Heart right ventricle (tissue), 16 donors: ENCODE results near the gene TMEM200B. TPM values are rescaled to one million over a fixed set of nuclear protein-coding genes. Genes with fewer than 3 reads are reported as not detected.
A peak's percentile ranks its signal among the peaks of the same experiment; 100 is the strongest.

Experiments
- ATAC-seq, 8 donors: fragments of 200-7000 bp; cut with Tn5 transposase; one replicate each; pipeline ENCODE4 v1.9.1; 2020; ENCODE audit warnings: mild to moderate bottlenecking in 8 of 8, moderate library complexity in 8 of 8, moderate number of reproducible peaks in 1 of 8
- DNase-seq, 2 donors: peaks; one replicate each; pipeline ENCODE4 v3.0.0-alpha.2; 2020
- H3K27ac ChIP-seq, 10 donors: fragments of 200-600 bp; sonication (generic) in 2 of 10; one replicate each; pipeline versions ENCODE4 v1.5.0 to v1.8.0; 2020 to 2022; ENCODE audit warnings: mild to moderate bottlenecking in 3 of 10
- H3K27me3 ChIP-seq, 7 donors: fragments of 200-600 bp; one replicate each; pipeline ENCODE4 v1.8.0; 2021 to 2022; ENCODE audit warnings: mild to moderate bottlenecking in 2 of 7
- H3K36me3 ChIP-seq, 9 donors: fragments of 200-600 bp; sonication (generic) in 1 of 9; one replicate each; pipeline versions ENCODE4 v1.5.0 to v1.8.0; 2020 to 2022; ENCODE audit warnings: mild to moderate bottlenecking in 2 of 9
- H3K4me1 ChIP-seq, 9 donors: fragments of 200-600 bp; sonication (generic) in 1 of 9; one replicate each; pipeline versions ENCODE4 v1.5.0 to v1.8.0; 2020 to 2022; ENCODE audit warnings: mild to moderate bottlenecking in 4 of 9
- H3K4me3 ChIP-seq, 10 donors: fragments of 200-600 bp; sonication (generic) in 2 of 10; one replicate each; pipeline versions ENCODE4 v1.5.0 to v1.8.0; 2020 to 2022; ENCODE audit warnings: mild to moderate bottlenecking in 7 of 10, moderate library complexity in 2 of 10
- H3K9me3 ChIP-seq, 11 donors: fragments of 200-600 bp in 10 of 11; sonication (generic) in 2 of 11; one replicate each; pipeline versions ENCODE4 v1.5.0 to v1.8.0; 2013 to 2022; ENCODE audit warnings: mild to moderate bottlenecking in 2 of 11, control low read depth in 1 of 11, moderate library complexity in 1 of 11
- WGBS, 2 donors: extraction: QIAGEN DNeasy Blood & Tissue Kit; methylation state at CpG; one replicate each; pipeline ENCODE4 v1.1.7; 2013; ENCODE audit warnings: inconsistent platforms in 1 of 2; 5-methylcytosine and 5-hydroxymethylcytosine counted together
- intact Hi-C, 10 donors: fragments of 100-400 bp; cut with DNase I; formaldehyde crosslinking; loops; one replicate each; pipeline versions ENCODE4 v1.11.1 to v1.14.2; 2022
- polyA plus RNA-seq, 2 donors: library from polyadenylated mRNA; stranded (reverse); fragments of 200-250 nt; gene quantifications; one replicate each; pipeline ENCODE4 v1.2.3, GENCODE V29; 2013
- total RNA-seq, 10 donors: library from RNA; stranded (reverse); fragmentation: NEBNext Ultra II Directional in 3 of 10; extraction: Animal tissue kit (Norgen Biotek cat#: 25700) in 3 of 10; gene quantifications; one replicate each; pipeline versions ENCODE4 v1.2.1 to v1.2.4, GENCODE V29; 2021 to 2023
- TF ChIP-seq, protein P1 (sequence below), 9 donors: fragments of 200-600 bp; sonication (generic) in 2 of 9; IDR thresholded peaks; one replicate each; pipeline versions ENCODE4 v1.5.0 to v1.8.0; 2021 to 2022; ENCODE audit warnings: antibody characterized with exemption in 9 of 9, mild to moderate bottlenecking in 5 of 9, moderate library complexity in 1 of 9
- donor health status: Arrhythmogenic right ventricular cardiomyopathy.
- donor health status: ischemic (EF 13 %, LVEDD 7.1; RV severe dilation, severe dysfunction).
- donor health status: healthy with polysubstance abuse.
- donor health status: DM: no; HTN: yes; CAD: no.
- donor health status: DM: no; HTN: no; CAD: no.
- donor health status: ischemic (EF 25% LVEDD 6.9; RV normal size, moderate dysfunction).
- donor health status: ischemic (EF 25% LVEDD 5.7; RV mildly dilated, moderate dysfunction).
- donor health status: healthy.
- donor health status: DM: yes; HTN: yes; CAD: no.
- donor health status: Ischemic cardiomyopathy.
- donor health status: ischemic (EF 35%, LVEDD 5.7; RV mildly dilated, moderate dysfunction).
- donor health status: nonischemic (EF 11% LVEDD 7.7; RV severe dilation, severe dysfunction).
- donor health status: DM: yes; HTN: yes; CAD: no.
- donor health status: PGD.
- donor health status: ischemic (EF 29% LVEDD 5.4; RV normal size, mild dysfunction).
- donor health status: nonischemic (EF 23%, LVEDD 6.1; RV moderate dilation, normal function).

Gene TMEM200B
- total and polyA plus RNA-seq, 12 donors: 0.79 to 3.3 (median 1.6) TPM

DNA sequence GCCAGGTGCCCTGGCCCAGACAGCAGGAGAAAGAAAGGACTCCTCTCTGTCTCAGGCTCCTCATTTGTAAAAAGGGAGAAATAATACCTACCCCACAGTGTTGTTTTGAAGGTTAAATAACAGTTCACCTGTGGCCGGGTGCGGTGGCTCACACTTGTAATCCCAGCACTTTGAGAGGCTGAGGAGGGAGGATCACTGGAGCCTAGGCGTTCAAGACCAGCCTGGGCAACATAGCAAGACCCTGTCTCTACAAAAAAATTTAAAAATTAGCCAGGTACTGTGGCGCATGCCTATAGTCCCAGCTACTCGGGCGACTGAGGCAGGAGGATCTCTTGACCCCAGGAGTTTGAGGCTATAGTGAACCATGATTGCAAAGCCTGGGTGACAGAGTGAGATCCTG is 2.5 kb upstream of the TMEM200B start:
- Histone ChIP-seq H3K27me3 (peaks cover 0 to 52% (median 18%) of the 10 kb centered on the region in 7 donors), H3K4me1 (peaks cover 6 to 33% (median 28%) of the 10 kb centered on the region in 9 donors), H3K9me3 (no peaks in the 10 kb centered on the region), H3K4me3 (no peak overlapping the region), H3K36me3 (no peaks in the 10 kb centered on the region), H3K27ac (no peak overlapping the region)
- TF ChIP-seq, protein P1, sequence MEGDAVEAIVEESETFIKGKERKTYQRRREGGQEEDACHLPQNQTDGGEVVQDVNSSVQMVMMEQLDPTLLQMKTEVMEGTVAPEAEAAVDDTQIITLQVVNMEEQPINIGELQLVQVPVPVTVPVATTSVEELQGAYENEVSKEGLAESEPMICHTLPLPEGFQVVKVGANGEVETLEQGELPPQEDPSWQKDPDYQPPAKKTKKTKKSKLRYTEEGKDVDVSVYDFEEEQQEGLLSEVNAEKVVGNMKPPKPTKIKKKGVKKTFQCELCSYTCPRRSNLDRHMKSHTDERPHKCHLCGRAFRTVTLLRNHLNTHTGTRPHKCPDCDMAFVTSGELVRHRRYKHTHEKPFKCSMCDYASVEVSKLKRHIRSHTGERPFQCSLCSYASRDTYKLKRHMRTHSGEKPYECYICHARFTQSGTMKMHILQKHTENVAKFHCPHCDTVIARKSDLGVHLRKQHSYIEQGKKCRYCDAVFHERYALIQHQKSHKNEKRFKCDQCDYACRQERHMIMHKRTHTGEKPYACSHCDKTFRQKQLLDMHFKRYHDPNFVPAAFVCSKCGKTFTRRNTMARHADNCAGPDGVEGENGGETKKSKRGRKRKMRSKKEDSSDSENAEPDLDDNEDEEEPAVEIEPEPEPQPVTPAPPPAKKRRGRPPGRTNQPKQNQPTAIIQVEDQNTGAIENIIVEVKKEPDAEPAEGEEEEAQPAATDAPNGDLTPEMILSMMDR (IDR thresholded peaks at IDR 0.05): no peak
- ATAC-seq: no peak
- 97 to 99% methylated on average over 6 of the region's 6 CpGs for WGBS, 2 donors
- intact Hi-C loops: loop anchor here in 1 of 10 donors (10.0 kb wide), 1 partner anchor 49 kb away; no protein-coding TSS in a partner anchor
- no peak for DNase-seq

DNA sequence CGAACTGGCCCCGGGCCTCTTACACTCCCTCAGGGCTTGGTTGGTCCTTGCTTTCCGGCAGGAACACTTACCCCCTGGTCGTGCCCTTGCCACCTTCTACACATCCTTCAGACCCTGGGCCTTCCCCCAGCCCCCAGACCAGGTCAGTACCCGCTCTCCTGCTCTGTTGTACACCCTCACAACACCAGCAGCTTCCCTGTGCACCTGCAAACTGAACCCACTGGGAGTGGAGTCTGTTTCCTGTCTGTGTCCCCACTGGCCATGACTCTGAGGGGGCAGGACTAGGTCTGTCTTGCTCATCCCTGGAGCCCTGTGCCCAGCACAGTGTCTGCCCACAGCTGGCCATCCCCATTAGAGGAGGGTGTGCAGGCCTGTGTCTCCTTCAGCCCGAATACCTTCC is 2.1 kb upstream of the TMEM200B start:
- no peaks in the 10 kb centered on the region for H3K36me3 ChIP-seq
- H3K27me3 ChIP-seq: peaks cover 0 to 56% (median 18%) of the 10 kb centered on the region in 7 donors
- WGBS, 2 donors: 86 to 91% methylated on average over 6 of the region's 6 CpGs
- intact Hi-C loops: loop anchor here in 2 of 10 donors (1.0 to 10.0 kb wide), 2 partner anchors 49 to 78 kb away; no protein-coding TSS in a partner anchor
- ATAC-seq (no peak), DNase-seq (no peak)
- peak overlapping the region in 1 of 10 donors; percentile 71 for H3K4me3 ChIP-seq
- H3K27ac ChIP-seq: peak overlapping the region in 4 of 10 donors; percentile 94 to 97 (median 95)
- peaks cover 6 to 36% (median 28%) of the 10 kb centered on the region in 9 donors for H3K4me1 ChIP-seq
- no peaks in the 10 kb centered on the region for H3K9me3 ChIP-seq
- TF ChIP-seq, protein P1 (IDR thresholded peaks at IDR 0.05): no peak

DNA sequence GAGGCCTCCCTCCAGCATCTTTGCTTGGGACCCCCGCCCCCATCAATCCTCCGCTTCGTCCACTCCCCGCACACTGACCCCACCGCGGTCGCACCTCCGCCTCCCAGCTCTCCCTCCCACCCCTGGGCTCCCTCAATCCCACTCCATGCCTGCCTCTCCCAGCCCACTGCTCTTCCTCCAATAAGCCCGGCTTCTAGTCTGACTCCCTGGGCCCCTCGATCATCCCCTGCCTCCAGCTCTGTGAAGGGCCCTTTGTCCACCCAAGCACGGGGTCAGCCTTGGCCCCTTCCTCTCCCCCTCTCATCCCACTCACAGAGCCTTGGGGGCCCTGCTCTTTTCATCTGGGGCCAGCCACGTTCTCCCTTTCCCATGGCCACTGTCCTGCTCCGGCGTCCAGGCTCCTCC is 1.5 kb upstream of the TMEM200B start:
- Histone ChIP-seq H3K36me3 (no peaks in the 10 kb centered on the region), H3K9me3 (no peaks in the 10 kb centered on the region), H3K4me3 (peak overlapping the region; percentile 59 to 99 (median 70)), H3K4me1 (peaks cover 6 to 36% (median 28%) of the 10 kb centered on the region in 9 donors), H3K27ac (peak overlapping the region; percentile 81 to 97 (median 90)), H3K27me3 (peaks cover 0 to 61% (median 18%) of the 10 kb centered on the region in 7 donors)
- TF ChIP-seq, protein P1 (IDR thresholded peaks at IDR 0.05): no peak
- peak in 1 of 2 donors; percentile 16 for DNase-seq
- ATAC-seq: no peak
- 58 to 64% methylated on average over 11 to 14 of the region's 14 CpGs for WGBS, 2 donors
- intact Hi-C loops: loop anchor here in 2 of 10 donors (1.0 to 10.0 kb wide), 2 partner anchors 50 to 78 kb away; no protein-coding TSS in a partner anchor

DNA sequence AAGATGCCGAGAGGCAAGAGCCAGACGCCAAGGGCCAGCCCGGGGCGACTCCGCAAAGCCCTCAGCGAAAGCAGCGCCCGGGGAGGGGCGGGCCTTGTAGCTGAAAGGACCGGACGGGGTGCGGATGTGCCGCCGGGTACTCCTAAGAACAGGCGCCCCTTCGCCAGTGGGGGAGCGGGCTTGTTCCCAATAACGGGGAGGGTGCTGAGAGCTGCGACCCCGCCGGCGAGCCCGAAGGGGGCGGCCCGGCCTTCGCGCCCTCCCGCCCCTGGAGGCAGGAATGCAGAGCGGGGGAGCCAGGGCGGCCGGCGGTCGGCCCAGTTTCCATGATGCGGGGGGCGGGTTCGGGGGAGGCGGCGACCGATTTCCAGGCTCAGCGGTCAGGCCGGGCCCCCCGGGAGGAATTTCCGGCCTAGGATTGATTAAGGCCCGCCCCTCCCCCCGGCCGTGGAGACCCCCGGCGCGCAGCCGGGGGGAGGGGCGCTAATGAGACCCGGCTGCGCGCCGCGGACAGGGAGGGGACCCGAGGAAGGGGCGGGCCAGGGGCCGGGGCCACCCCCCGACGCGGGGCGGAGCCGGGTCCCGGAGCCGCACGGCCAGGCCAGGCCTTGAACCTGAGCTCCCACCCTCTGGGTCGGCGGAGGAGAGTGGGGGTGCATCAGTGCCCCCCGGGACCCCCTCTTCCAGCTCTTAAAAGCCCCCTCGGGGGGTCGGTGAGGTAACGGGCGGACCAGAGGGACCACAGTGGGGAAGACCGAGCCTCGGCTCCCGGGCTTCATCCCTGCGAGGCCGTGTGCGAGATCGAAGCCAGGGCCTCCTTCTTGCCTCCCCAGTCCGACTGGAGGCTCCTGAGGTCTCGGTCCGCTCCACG is 898 bp upstream of the TMEM200B start:
- Histone ChIP-seq H3K9me3 (no peaks in the 10 kb centered on the region), H3K27ac (peak overlapping the region; percentile 81 to 97 (median 90)), H3K4me1 (peaks cover 8 to 36% (median 28%) of the 10 kb centered on the region in 9 donors), H3K36me3 (no peaks in the 10 kb centered on the region), H3K4me3 (peak overlapping the region; percentile 59 to 99 (median 70)), H3K27me3 (peaks cover 0 to 63% (median 18%) of the 10 kb centered on the region in 7 donors)
- intact Hi-C loops: loop anchor here in 6 of 10 donors (1.0 to 10.0 kb wide), 4 partner anchors 50 to 242 kb away; partner anchors contain the start of gene SRSF4 (in 4 of the 6)
- TF ChIP-seq, protein P1 (IDR thresholded peaks at IDR 0.05): peak; percentile 54 to 80 (median 76)
- DNase-seq (peak; percentile 83 to 90), ATAC-seq (peak; percentile 73 to 84 (median 82))
- WGBS, 2 donors: 3 to 4% methylated on average over 66 to 85 of the region's 85 CpGs
